AG10803 (cell line): ENCODE results near the gene CNKSR2.
A peak's percentile ranks its signal among the peaks of the same experiment; 100 is the strongest.
"Not testable (repeated sequence)": the region's sequence is repeated elsewhere in the genome, so short reads cannot be mapped to it uniquely, and the experiment has no call there.

Source experiments
- DNase-seq: peaks from one replicate; pipeline ENCODE4 v3.0.0; 2010; ENCODE audit warnings: low read depth
- H3K4me3 ChIP-seq: 2 replicates; pipeline ENCODE4 v1.5.1; 2011; ENCODE audit warnings: mild to moderate bottlenecking, low read length, control low read depth
- CTCF ChIP-seq: conservative IDR thresholded peaks from 2 replicates; pipeline ENCODE4 v1.5.1; 2011; ENCODE audit warnings: mild to moderate bottlenecking, low read length, control low read depth, inconsistent platforms

Gene CNKSR2

GRCh38 chrX:21479695-21480270 lies 105.6 kb downstream of the CNKSR2 start:
- DNase-seq = peak; percentile 60
- TF ChIP-seq CTCF = peak; percentile 73
- H3K4me3 ChIP-seq = no peak overlapping the region

DNA sequence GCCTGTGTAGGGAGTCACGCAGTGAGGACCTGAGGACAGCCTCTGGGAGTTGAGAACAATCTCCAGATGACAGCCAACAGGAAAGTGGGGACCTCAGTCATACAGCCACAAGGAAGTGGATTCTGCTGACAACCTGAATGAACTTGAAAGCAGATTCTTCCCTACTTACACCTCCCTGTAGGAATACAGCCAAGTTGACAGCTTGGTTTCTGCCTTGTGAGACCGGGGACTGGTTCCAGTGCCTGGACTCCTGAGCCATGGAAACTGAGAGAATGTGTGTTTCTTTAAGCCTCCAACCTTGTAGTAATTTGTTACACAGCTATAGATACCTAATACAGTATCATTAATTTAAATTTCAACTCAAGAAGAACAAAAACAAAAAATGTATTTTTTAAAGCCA lies 107.5 kb downstream of the CNKSR2 start:
- TF ChIP-seq CTCF = no peak
- H3K4me3 ChIP-seq = no peak overlapping the region
- no peak for DNase-seq

DNA sequence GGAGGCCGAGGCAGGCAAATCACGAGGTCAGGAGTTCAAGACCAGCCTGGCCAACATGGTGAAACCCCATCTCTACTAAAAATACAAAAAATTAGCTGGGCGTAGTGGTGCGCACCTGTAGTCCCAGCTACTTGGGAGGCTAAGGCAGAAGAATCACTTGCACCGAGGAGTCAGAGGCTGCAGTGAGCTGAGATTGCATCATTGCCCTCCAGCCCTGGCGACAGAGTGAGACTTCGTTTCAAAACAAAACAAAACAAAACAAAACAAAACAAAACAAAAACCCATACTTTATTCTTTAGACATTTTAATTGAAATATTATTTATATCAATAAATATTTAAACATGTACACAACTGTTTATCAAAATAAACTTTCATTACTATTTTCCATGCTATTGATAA lies 109.8 kb downstream of the CNKSR2 start:
- H3K4me3 ChIP-seq, DNase-seq: not testable (repeated sequence)

GRCh38 chrX:21487832-21488231 lies 113.6 kb downstream of the CNKSR2 start:
- TF ChIP-seq CTCF = no peak
- DNase-seq = no peak
- no peak overlapping the region for H3K4me3 ChIP-seq

GRCh38 chrX:21490341-21490740 lies 116.1 kb downstream of the CNKSR2 start:
- DNase-seq = no peak
- no peak for TF ChIP-seq CTCF
- H3K4me3 ChIP-seq = no peak overlapping the region

- DNase-seq = peak; percentile 9
- no peak for TF ChIP-seq CTCF
- no peak overlapping the region for H3K4me3 ChIP-seq
These were observed 119.1 kb downstream of the CNKSR2 start for GRCh38 chrX:21493226-21493830.

DNA sequence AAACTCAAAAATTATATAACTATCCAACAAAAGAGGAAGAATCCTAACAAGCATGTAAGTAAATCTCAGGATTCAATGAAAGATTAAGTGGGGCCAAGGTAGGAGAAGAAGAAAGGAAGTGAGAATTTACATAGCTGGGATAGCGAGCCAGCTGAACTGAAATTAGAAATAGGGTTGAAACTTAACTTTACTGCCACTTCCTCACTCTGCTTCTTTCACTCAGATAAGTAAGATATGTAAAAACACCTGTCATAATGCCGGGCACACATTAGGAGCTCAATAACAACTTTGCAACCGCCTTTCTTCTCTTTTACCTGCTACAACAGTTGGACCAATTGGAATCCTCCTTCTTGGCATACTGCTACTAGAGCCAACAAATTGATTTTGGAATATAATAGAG lies 129.4 kb downstream of the CNKSR2 start:
- H3K4me3 ChIP-seq = no peak overlapping the region
- no peak for DNase-seq
- no peak for TF ChIP-seq CTCF
